RPMI8226 (cell line): ENCODE data around the gene DNAH10.

Source experiments
- DNase-seq: peaks from one replicate; pipeline ENCODE4 v3.0.0-alpha.2; 2015

Gene DNAH10

DNA sequence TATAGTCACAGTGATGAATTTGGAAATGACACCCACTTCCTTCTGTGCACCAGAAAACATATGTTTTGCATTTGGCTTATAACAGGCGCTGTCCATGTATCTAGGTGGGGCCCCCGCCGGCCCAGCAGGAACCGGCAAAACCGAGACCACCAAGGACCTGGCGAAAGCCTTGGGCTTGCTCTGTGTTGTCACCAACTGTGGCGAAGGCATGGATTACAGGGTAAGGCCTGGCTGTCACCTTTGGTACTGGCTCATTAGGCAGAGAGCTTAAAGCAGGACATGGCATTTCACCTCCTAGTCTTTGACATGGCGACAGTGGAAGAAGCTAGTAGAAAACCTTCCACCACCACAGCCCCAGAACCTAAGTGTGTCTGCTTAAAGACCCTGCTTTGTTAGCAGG is 85.8 kb downstream of the DNAH10 start:
- no peak for DNase-seq

- no peak for DNase-seq
Observed at GRCh38 chr12:123849517-123849916, 87.4 kb downstream of the DNAH10 start.

- DNase-seq, result no peak
Observed at GRCh38 chr12:123850246-123851134, 88.4 kb downstream of the DNAH10 start.

DNA sequence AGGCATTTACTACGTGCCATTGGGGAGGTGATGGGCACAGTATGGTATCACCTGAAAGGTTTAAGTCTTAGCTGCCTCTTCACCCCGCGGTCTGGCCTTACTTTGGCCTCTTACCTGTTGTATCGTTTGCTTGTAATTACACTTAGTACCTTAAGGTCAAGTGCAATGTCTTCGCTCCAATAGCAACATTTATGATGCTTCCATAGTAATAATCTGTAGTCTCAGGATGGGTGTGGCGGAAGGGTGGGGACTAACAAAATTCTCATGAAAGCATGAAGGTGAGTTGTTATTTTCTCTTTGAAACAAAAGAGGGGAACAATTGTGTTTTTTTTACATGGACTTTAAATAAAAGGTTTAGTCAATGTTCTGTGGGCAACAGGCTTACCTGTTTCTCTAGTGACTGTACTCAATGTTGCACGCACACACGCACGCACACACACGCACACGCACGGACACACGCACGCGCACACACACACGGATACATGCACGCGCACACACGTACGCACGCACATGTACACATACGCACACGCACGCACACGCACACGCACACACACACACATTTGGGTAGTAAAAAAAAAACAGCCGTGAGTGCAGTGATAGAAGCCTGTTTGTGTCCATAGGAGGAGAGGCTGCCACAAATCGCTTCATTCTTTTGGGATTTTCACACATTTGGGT is 91.4 kb downstream of the DNAH10 start:
- no peak for DNase-seq

- no peak for DNase-seq
Observed at GRCh38 chr12:123854232-123854631, 92.1 kb downstream of the DNAH10 start.

- DNase-seq, result no peak
Observed at GRCh38 chr12:123854918-123855317, 92.8 kb downstream of the DNAH10 start.

GRCh38 chr12:123856681-123857080 is 94.6 kb downstream of the DNAH10 start:
- no peak for DNase-seq

DNA sequence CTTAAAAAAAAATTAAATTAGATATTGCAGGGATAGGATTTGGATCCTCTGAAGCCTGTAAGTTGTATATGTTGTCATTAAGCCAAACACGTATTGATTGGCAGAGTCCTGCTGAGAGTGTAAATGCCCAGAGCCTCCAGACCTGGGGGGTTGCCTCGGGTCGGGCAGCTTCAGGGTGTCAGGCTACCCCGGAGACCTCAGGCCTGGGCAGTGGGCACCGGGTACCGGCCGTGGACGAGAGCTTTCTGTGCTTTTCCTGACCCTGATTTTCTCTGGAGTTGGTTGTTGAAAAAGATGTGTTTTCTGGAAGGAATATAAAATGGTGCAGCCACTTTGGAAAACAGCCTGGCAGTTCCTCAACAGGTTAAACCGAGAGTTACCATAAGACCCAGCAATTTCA is 96.1 kb downstream of the DNAH10 start:
- no peak for DNase-seq

DNA sequence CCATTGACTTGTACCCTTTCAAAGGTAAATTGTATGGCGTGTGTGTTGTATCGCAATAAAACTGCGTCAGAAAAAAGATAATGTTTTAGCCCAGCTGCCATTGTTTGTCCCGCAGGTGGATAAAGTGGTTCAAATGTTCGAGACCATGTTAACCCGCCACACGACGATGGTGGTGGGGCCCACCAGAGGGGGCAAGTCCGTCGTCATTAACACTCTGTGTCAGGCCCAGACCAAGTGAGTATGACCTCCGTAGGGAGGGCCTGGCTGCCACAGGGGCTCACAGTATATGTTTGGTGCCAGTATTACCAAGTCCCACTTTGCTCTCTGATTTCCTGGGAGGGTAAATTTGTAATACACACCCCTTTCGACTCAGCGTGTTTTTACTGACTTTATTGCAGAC is 96.9 kb downstream of the DNAH10 start:
- DNase-seq, result no peak

- DNase-seq, result no peak
Observed at GRCh38 chr12:123860377-123860776, 98.3 kb downstream of the DNAH10 start.

DNA sequence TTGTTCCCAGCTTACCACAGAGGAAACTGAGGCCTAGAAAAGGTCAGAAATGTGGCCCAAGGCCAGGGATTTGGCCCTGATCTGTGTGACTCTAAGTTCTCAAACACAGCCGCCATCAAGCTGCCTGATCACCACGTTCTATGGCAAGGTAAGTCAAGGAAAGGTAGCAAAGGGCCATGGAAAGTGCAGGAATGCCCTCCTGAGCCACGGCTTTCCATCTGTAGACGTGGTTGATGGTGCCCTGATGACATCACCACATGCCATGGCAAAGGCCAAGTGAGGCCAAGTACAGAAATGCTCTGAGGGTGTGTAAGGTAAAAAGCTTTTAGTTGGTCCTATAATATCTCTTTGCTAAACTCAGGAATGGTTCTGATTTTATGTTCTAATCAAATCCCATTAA is 99.3 kb downstream of the DNAH10 start:
- DNase-seq, result no peak

DNA sequence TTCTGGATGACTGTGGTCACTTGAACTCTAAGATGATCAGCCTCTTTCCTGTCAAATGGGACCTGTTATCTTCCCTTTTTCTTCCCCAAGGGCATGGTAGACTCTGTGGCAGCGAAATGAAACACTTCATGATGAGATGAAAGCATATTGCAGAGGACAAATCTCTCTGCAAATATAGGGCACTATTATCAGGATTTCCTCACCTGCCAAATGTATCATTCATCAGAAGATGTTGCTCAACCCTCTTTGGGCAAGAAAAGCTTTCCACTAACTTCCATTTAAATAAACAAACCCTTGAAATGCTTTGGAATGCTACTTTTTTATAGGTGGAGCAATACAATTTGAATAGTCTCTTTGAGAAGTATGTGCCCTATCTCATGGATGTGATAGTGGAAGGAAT is 105.0 kb downstream of the DNAH10 start:
- no peak for DNase-seq

GRCh38 chr12:123868791-123869190 is 106.7 kb downstream of the DNAH10 start:
- no peak for DNase-seq

DNA sequence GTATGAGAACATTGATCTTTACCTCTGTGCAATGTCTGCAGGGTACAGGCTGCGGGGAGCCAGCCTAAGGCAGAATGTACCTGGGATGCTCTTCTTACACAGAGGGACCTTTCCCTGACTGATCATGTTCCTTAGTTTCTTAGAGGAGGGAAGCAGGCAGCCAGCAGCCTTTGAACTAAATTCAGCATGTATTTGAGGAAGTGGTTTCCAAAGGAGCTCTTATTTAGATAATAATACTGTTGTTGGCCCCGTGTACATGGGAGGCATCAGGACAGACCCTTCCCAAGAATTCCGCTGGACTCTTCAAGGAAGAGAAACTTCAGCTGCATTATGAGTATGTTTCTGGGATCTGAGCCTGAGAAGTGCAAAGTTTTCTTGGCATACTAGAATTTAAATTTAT is 111.7 kb downstream of the DNAH10 start:
- DNase-seq, result no peak

- DNase-seq, result no peak
Observed at GRCh38 chr12:123877968-123878367, 115.9 kb downstream of the DNAH10 start.

GRCh38 chr12:123879101-123879500 is 117.0 kb downstream of the DNAH10 start:
- DNase-seq, result no peak

DNA sequence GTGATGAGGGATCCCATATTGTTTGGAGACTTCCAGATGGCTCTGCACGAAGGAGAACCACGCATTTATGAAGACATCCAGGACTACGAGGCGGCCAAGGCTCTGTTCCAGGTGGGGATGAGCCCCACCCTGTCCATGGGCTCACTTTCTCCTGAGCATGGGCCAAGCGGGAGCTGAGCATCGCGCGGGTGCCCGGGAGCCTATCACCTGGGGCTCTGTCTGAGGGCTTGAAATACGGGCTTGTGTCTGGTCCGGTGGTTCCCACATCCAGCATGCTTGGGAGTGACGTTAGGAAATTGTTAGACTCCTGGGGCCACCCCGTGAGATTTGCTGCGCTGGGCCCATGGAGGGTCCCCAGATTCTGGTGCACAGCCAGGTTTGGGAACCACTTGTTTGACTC is 117.6 kb downstream of the DNAH10 start:
- DNase-seq, result no peak

GRCh38 chr12:123882161-123882705 is 120.1 kb downstream of the DNAH10 start:
- no peak for DNase-seq

DNA sequence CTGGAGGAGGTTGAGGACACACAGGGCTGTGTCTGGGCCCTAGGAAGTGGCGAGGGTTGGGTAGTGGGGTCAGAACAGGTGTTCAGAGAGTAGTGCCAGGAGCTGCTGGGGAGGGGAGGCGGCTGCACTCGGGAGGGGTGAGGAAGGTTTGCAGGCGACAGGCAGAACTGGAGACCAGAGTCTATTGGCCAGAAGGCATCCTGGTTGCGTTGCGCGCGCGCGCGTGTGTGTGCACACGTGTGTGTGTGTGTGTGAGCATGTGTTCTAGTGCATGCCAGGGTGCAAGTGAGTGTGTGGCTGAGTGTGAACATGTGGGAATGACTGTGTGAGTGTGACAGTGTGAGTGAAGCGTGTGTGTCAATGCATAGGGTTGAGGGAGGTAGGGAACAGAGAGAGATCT is 124.2 kb downstream of the DNAH10 start:
- DNase-seq, result no peak

GRCh38 chr12:123886931-123887582 is 125.0 kb downstream of the DNAH10 start:
- DNase-seq, result no peak

DNA sequence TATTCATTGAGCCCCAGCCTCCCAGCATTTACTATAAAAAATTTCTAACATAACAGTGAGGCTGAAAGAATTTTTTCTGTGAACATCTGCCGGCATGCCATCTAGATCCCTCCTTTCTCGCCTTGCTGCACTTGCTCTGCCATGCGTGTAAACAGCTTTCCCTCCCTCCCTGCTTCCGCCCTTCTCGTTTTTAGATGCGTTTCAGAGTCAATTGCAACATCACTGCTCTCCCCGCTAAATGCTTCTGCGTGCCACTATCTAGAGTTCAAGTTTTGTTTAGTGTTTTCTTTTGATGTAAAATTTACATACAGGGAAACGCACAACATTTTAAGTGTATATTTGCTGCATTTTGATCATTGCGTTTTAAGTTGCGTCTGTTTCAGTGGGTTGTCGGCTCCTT is 126.9 kb downstream of the DNAH10 start:
- DNase-seq, result no peak

DNA sequence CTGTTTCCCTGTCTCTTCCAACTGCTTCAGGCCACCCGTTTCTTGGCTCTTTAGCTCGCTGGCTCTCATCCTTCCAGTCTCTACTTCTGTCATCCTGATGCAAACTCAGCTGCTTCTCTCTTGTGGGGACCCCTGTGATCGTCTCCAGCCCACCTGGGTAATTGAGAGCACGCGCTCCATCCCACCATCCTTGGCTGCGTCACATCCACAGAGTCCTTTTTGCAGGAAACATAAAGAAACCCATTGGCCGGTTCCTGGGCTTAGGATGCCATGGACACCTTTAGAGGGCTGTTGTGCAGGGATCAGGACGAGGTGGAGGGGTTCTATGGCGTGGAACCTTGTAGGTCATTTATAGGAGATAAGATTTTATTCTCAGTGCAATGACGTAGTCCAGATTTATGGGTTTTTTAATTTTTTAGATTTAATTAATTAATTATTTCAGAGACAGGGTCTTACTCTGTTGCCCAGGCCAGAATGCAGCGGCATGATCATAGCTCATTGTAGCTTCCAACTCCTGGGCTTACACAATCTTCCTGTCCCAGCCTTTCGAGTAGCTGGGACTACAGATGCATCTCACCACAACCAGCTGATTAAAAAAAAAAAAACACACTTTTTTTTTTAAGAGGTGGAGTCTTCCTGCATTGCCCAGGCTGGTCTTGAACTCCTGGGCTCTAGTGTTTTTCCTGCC is 127.9 kb downstream of the DNAH10 start:
- no peak for DNase-seq

- no peak for DNase-seq
Observed at GRCh38 chr12:123890536-123890902, 128.4 kb downstream of the DNAH10 start.
